GM12874 (cell line): ENCODE results near the gene ARHGAP28.

Source experiments
- CTCF ChIP-seq: IDR thresholded peaks from 2 replicates; pipeline ENCODE4 v1.5.1; 2011; ENCODE audit warnings: low read depth, mild to moderate bottlenecking, control low read depth, low read length, moderate library complexity; ENCODE audit not compliant: insufficient read depth

ARHGAP28 gene

GRCh38 chr18:6776188-6776587 is 46.7 kb downstream of the ARHGAP28 start:
- no peak for TF ChIP-seq CTCF

GRCh38 chr18:6777509-6777908 is 48.0 kb downstream of the ARHGAP28 start:
- TF ChIP-seq CTCF: no peak

- no peak for TF ChIP-seq CTCF
These were observed 49.1 kb downstream of the ARHGAP28 start for GRCh38 chr18:6778459-6779247.

GRCh38 chr18:6781142-6781714 is 51.7 kb downstream of the ARHGAP28 start:
- TF ChIP-seq CTCF: no peak

- no peak for TF ChIP-seq CTCF
These were observed 52.3 kb downstream of the ARHGAP28 start for GRCh38 chr18:6781796-6782195.

- TF ChIP-seq CTCF: no peak
These were observed 53.3 kb downstream of the ARHGAP28 start for GRCh38 chr18:6782861-6783260.

GRCh38 chr18:6784046-6784445 is 54.5 kb downstream of the ARHGAP28 start:
- TF ChIP-seq CTCF: no peak
